H1 (cell line): ENCODE measurements around the gene DLG1. TPM values are rescaled to one million over a fixed set of nuclear protein-coding genes. Genes with fewer than 3 reads are reported as not detected.

Experiments
- CTCF ChIA-PET: fragments of 300-600 bp; sonication (Branson Sonifier 250); formaldehyde crosslinking; loops from one replicate; lab custom pipeline; 2021; ENCODE audit not compliant: partially characterized antibody; lab: Charles Lee
- POLR2A ChIA-PET: fragments of 300-600 bp; sonication (Branson Sonifier 250); formaldehyde crosslinking; loops from one replicate; lab custom pipeline; 2021; ENCODE audit warnings: inconsistent platforms; ENCODE audit not compliant: partially characterized antibody; lab: Charles Lee
- DNase-seq, 2 experiments: peaks; one replicate each; pipeline versions ENCODE4 v3.0.0 to v3.0.0-alpha.2; 2010 to 2022; ENCODE audit warnings: low spot score in 2 of 2, low read depth in 1 of 2, mixed read lengths in 1 of 2
- FAIRE-seq: peaks from 2 replicates; lab custom pipeline; 2011; peaks lifted over from hg19 to GRCh38; lab: Jason Lieb, UNC
- H2AFZ ChIP-seq: 2 replicates; pipeline ENCODE4 v1.8.1; 2012; ENCODE audit warnings: low read length, inconsistent platforms
- H2AK5ac ChIP-seq: 2 replicates; pipeline ENCODE4 v1.6.1; 2013; ENCODE audit warnings: low read depth, low read length
- H2BK120ac ChIP-seq: replicated peaks from 2 replicates; pipeline ENCODE3; 2013; ENCODE audit warnings: low read depth, low read length, inconsistent platforms
- H2BK12ac ChIP-seq: 2 replicates; pipeline ENCODE4 v1.6.1; 2013; ENCODE audit warnings: low read depth, low read length
- H2BK15ac ChIP-seq: 2 replicates; pipeline ENCODE4 v1.6.1; 2013; ENCODE audit warnings: low read length
- H2BK20ac ChIP-seq: 2 replicates; pipeline ENCODE4 v1.6.1; 2013; ENCODE audit warnings: low read length
- H2BK5ac ChIP-seq: 2 replicates; pipeline ENCODE4 v1.6.1; 2013; ENCODE audit warnings: low read depth, low read length
- H3K14ac ChIP-seq: 2 replicates; pipeline ENCODE4 v1.6.1; 2013; ENCODE audit warnings: inconsistent platforms; ENCODE audit not compliant: insufficient read length
- H3K18ac ChIP-seq: 2 replicates; pipeline ENCODE4 v1.6.1; 2013; ENCODE audit warnings: low read length; ENCODE audit errors: extremely low read depth
- H3K23ac ChIP-seq: 2 replicates; pipeline ENCODE4 v1.6.1; 2013; ENCODE audit warnings: inconsistent platforms; ENCODE audit not compliant: insufficient read length
- H3K23me2 ChIP-seq: 2 replicates; pipeline ENCODE4 v1.6.1; 2013; ENCODE audit warnings: low read depth, low read length
- H3K27ac ChIP-seq: 2 replicates; pipeline ENCODE4 v1.6.1; 2011; ENCODE audit warnings: low read depth, low read length, inconsistent platforms
- H3K27me3 ChIP-seq, 4 experiments: replicated peaks in 1 of 4; 1 replicate in 1 of 4; 2 replicates in 3 of 4; pipeline versions ENCODE4 v1.6.1 to v1.8.1; 2011 to 2013; ENCODE audit warnings: low read length in 3 of 4, mild to moderate bottlenecking in 3 of 4, inconsistent platforms in 2 of 4, mixed read lengths in 2 of 4, moderate library complexity in 1 of 4; ENCODE audit not compliant: control insufficient read depth in 3 of 4, insufficient read depth in 3 of 4; ENCODE audit errors: extremely low read depth in 1 of 4
- H3K36me3 ChIP-seq, 4 experiments: 2 replicates each; pipeline versions ENCODE4 v1.6.1 to v1.8.1; 2011 to 2013; ENCODE audit warnings: mild to moderate bottlenecking in 4 of 4, low read length in 3 of 4, moderate library complexity in 2 of 4, control low read depth in 1 of 4, inconsistent platforms in 1 of 4; ENCODE audit not compliant: insufficient read depth in 4 of 4, control insufficient read depth in 2 of 4
- H3K4ac ChIP-seq: replicated peaks from 2 replicates; pipeline ENCODE3; 2013; ENCODE audit warnings: low read length, low read depth, mixed read lengths, inconsistent platforms; ENCODE audit not compliant: insufficient read length
- H3K4me1 ChIP-seq, 4 experiments: replicated peaks in 1 of 4; 1 replicate in 1 of 4; 2 replicates in 3 of 4; pipeline versions ENCODE4 v1.6.1 to v1.8.1; 2011 to 2013; ENCODE audit warnings: low read length in 3 of 4, inconsistent platforms in 2 of 4, mixed read lengths in 1 of 4; ENCODE audit not compliant: insufficient read depth in 4 of 4, control insufficient read depth in 3 of 4
- H3K4me2 ChIP-seq, 2 experiments: 2 replicates each; pipeline versions ENCODE4 v1.6.1 to v1.8.1; 2011 to 2013; ENCODE audit warnings: low read depth in 2 of 2, low read length in 2 of 2, control low read depth in 1 of 2, inconsistent platforms in 1 of 2, mild to moderate bottlenecking in 1 of 2; ENCODE audit not compliant: insufficient read depth in 1 of 2
- H3K4me3 ChIP-seq, 4 experiments: fragments of 200-600, 300-600 bp in 1 of 4; sonication (generic), shearing (Covaris generic), sonication (Bioruptor Twin) in 1 of 4; 2 replicates each; pipeline versions ENCODE4 v1.5.1 to v1.8.1; 2011 to 2016; ENCODE audit warnings: low read length in 4 of 4, low read depth in 3 of 4, control low read depth in 2 of 4, inconsistent platforms in 2 of 4, mild to moderate bottlenecking in 2 of 4, mixed read lengths in 1 of 4, moderate library complexity in 1 of 4; ENCODE audit not compliant: insufficient read depth in 2 of 4; ENCODE audit errors: extremely low read depth in 1 of 4
- H3K56ac ChIP-seq: replicated peaks from 2 replicates; pipeline ENCODE3; 2013; ENCODE audit warnings: low read depth, mild to moderate bottlenecking, mixed read lengths, low read length, inconsistent platforms; ENCODE audit not compliant: insufficient read length
- H3K79me1 ChIP-seq: 2 replicates; pipeline ENCODE4 v1.6.1; 2013; ENCODE audit warnings: low read depth, low read length, control low read depth
- H3K79me2 ChIP-seq, 2 experiments: 2 replicates each; pipeline versions ENCODE4 v1.6.1 to v1.8.1; 2012 to 2013; ENCODE audit warnings: low read length in 2 of 2, mild to moderate bottlenecking in 2 of 2, inconsistent platforms in 1 of 2; ENCODE audit not compliant: insufficient read depth in 2 of 2, control insufficient read depth in 1 of 2
- H3K9ac ChIP-seq, 4 experiments: replicated peaks in 1 of 4; 1 replicate in 1 of 4; 2 replicates in 3 of 4; pipeline versions ENCODE4 v1.6.1 to v1.8.1; 2011 to 2013; ENCODE audit warnings: low read depth in 3 of 4, low read length in 3 of 4, control low read depth in 2 of 4, mild to moderate bottlenecking in 2 of 4, moderate library complexity in 2 of 4, inconsistent platforms in 1 of 4; ENCODE audit errors: extremely low read depth in 1 of 4
- H3K9me3 ChIP-seq, 2 experiments: 2 replicates each; pipeline versions ENCODE4 v1.6.1 to v1.8.1; 2012 to 2013; ENCODE audit warnings: mild to moderate bottlenecking in 2 of 2, moderate library complexity in 2 of 2, control low read depth in 1 of 2, inconsistent platforms in 1 of 2, low read depth in 1 of 2, low read length in 1 of 2, mixed read lengths in 1 of 2; ENCODE audit not compliant: insufficient read depth in 2 of 2
- H4K20me1 ChIP-seq, 2 experiments: replicated peaks in 1 of 2; 2 replicates each; pipeline versions ENCODE3 to v1.8.1; 2011 to 2013; ENCODE audit warnings: inconsistent platforms in 2 of 2, low read length in 2 of 2, mild to moderate bottlenecking in 1 of 2; ENCODE audit not compliant: insufficient read depth in 2 of 2, control insufficient read depth in 1 of 2
- H4K5ac ChIP-seq: 2 replicates; pipeline ENCODE4 v1.6.1; 2013; ENCODE audit warnings: low read length, low read depth, mixed read lengths, inconsistent platforms; ENCODE audit not compliant: insufficient read length
- H4K8ac ChIP-seq: 2 replicates; pipeline ENCODE4 v1.8.0; 2013; ENCODE audit warnings: mild to moderate bottlenecking, moderate library complexity, low read length, inconsistent platforms; ENCODE audit not compliant: insufficient read depth; ENCODE audit errors: extremely low read depth
- H4K91ac ChIP-seq: replicated peaks from 2 replicates; pipeline ENCODE3; 2013; ENCODE audit warnings: low read length, mixed read lengths, inconsistent platforms; ENCODE audit not compliant: insufficient read length
- BRCA1 ChIP-seq: IDR thresholded peaks from 2 replicates; pipeline ENCODE4 v1.6.1; 2012; ENCODE audit warnings: low read depth, low read length, improper control_type of control experiment
- CEBPB ChIP-seq: IDR thresholded peaks from 2 replicates; pipeline ENCODE4 v1.6.1; 2012; ENCODE audit warnings: low read depth, low read length
- CHD2 ChIP-seq: IDR thresholded peaks from 2 replicates; pipeline ENCODE4 v1.6.1; 2012; ENCODE audit warnings: low read length, improper control_type of control experiment
- CTBP2 ChIP-seq: IDR thresholded peaks from 2 replicates; pipeline ENCODE4 v1.7.0; 2011; ENCODE audit warnings: borderline replicate concordance, mild to moderate bottlenecking, moderate library complexity, mixed read lengths, low read length; ENCODE audit not compliant: insufficient read depth, insufficient read length
- GABPA ChIP-seq: IDR thresholded peaks from 2 replicates; pipeline ENCODE4 v1.6.1; 2011; ENCODE audit warnings: mild to moderate bottlenecking, low read length, moderate library complexity, borderline replicate concordance; ENCODE audit not compliant: insufficient read depth
- KDM1A ChIP-seq: fragments of 200-600, 300-600 bp; sonication (generic); IDR thresholded peaks from 2 replicates; pipeline ENCODE4 v1.7.1; 2016; ENCODE audit warnings: mild to moderate bottlenecking, low read length, borderline replicate concordance
- MAFK ChIP-seq: IDR thresholded peaks from 2 replicates; pipeline ENCODE4 v1.6.1; 2012; ENCODE audit warnings: low read depth, mild to moderate bottlenecking, improper control_type of control experiment, low read length
- NANOG ChIP-seq: IDR thresholded peaks from 2 replicates; pipeline ENCODE4 v1.6.1; 2011; ENCODE audit warnings: low read length, low read depth, mild to moderate bottlenecking, inconsistent platforms; ENCODE audit not compliant: insufficient read depth, poor library complexity, severe bottlenecking
- RXRA ChIP-seq: IDR thresholded peaks from 2 replicates; pipeline ENCODE4 v1.6.1; 2011; ENCODE audit warnings: low read depth, mild to moderate bottlenecking, low read length, moderate library complexity; ENCODE audit not compliant: insufficient read depth
- SIX5 ChIP-seq: IDR thresholded peaks from 2 replicates; pipeline ENCODE4 v1.6.1; 2011; ENCODE audit warnings: mild to moderate bottlenecking, low read depth, low read length
- SP1 ChIP-seq: IDR thresholded peaks from 2 replicates; pipeline ENCODE4 v1.6.1; 2011; ENCODE audit warnings: low read depth, low read length
- SUZ12 ChIP-seq: fragments of 200-600 bp; sonication (generic); IDR thresholded peaks from 2 replicates; pipeline ENCODE4 v1.6.1; 2012; ENCODE audit warnings: mild to moderate bottlenecking, inconsistent platforms, low read length, moderate library complexity, mixed read lengths
- TCF12 ChIP-seq: IDR thresholded peaks from 2 replicates; pipeline ENCODE4 v1.6.1; 2011; ENCODE audit warnings: low read depth, mild to moderate bottlenecking, low read length
- WGBS, 2 experiments: shearing (Covaris generic) in 1 of 2; methylation state at CpG; one replicate each; pipeline versions ENCODE4 v1.1.6 to v1.1.7; 2013 to 2015; ENCODE audit warnings: low lambda C conversion rate in 2 of 2, mixed read lengths in 2 of 2, inconsistent platforms in 1 of 2, low coverage in 1 of 2, missing lambda C conversion rate in 1 of 2; ENCODE audit not compliant: insufficient replicate concordance in 2 of 2, insufficient coverage in 1 of 2, insufficient read length in 1 of 2; ENCODE audit errors: extremely low coverage in 1 of 2, missing lambda C conversion rate in 1 of 2; 5-methylcytosine and 5-hydroxymethylcytosine counted together
- polyA plus RNA-seq, 7 experiments: library from polyadenylated mRNA; depleted of rRNA in 3 of 7; stranded (reverse) in 5 of 7; unstranded in 2 of 7; fragments of >200 nt in 5 of 7; fragments of 200-250 nt in 2 of 7; gene quantifications; 1 replicate in 5 of 7; 2 replicates in 1 of 7; 4 replicates in 1 of 7; pipeline versions ENCODE4 v1.2.1 to v1.2.3, GENCODE V29; 2011 to 2013; ENCODE audit warnings: missing spikeins in 2 of 7, mixed read lengths in 2 of 7
- total RNA-seq: library from RNA; stranded (reverse); fragmentation: NEBNext Ultra II Directional; extraction: Animal tissue kit (Norgen Biotek cat#: 25700); gene quantifications from 2 replicates; pipeline ENCODE4 v1.2.1, GENCODE V29; 2021
- TF ChIP-seq, protein P1 (sequence below): IDR thresholded peaks from 2 replicates; pipeline ENCODE4 v1.6.1; 2011; ENCODE audit warnings: low read depth, mild to moderate bottlenecking, low read length; ENCODE audit not compliant: insufficient read depth

DLG1 gene
- total and polyA plus RNA-seq, 2 of the 8 experiments (the other 6 are each of a cell fraction or from before 2014, with no cell fraction given) = 13.4 to 78.8 TPM

DNA sequence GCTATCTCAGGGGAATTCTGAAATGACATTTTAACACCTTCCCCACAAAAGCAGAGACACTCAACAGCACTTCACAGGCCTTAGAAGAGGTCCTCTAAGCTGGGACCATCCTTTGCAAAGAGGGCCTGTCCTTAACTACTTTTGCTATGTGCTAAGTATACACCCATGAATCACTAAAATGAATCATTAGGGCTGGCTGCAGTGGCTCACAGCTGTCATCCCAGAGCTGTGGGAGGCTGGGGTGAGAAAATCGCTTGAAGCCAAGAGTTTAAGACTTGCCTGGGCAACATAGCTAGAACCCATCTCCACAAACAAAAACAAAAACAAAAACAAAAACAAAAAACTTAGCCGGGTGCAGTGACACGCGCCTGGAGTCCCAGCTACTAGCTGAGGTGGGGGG, 214.9 kb downstream of the DLG1 start:
- Histone ChIP-seq H3K56ac (no peak overlapping the region), H3K27ac (no peak overlapping the region), H4K20me1 (no peaks in the 10 kb centered on the region), H4K8ac (no peak overlapping the region), H3K79me1 (no peaks in the 10 kb centered on the region)
- CTCF ChIA-PET = no interaction called here
- DNase-seq = no peak
- no peak for TF ChIP-seq TCF12
- no peak for TF ChIP-seq NANOG
- TF ChIP-seq CTBP2 = no peak
- TF ChIP-seq GABPA = no peak
- TF ChIP-seq SP1 = no peak
- no peak for TF ChIP-seq KDM1A
- no peak for TF ChIP-seq BRCA1
- no peak for TF ChIP-seq RXRA
- no peak for TF ChIP-seq CEBPB
- no peak for TF ChIP-seq CHD2
- TF ChIP-seq, protein P1, sequence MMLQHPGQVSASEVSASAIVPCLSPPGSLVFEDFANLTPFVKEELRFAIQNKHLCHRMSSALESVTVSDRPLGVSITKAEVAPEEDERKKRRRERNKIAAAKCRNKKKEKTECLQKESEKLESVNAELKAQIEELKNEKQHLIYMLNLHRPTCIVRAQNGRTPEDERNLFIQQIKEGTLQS = no peak
- TF ChIP-seq MAFK = no peak
- TF ChIP-seq SUZ12 = no peak
- TF ChIP-seq SIX5 = no peak
- TF ChIP-seq, all 59 proteins: peak for 0
- Histone ChIP-seq H3K4me3 (no peak overlapping the region), H4K91ac (no peak overlapping the region), H2BK12ac (no peak overlapping the region), H3K4me2 (no peak overlapping the region), H2BK15ac (no peak overlapping the region), H2AFZ (no peak overlapping the region), H3K27me3 (no peaks in the 10 kb centered on the region), H3K14ac (no peak overlapping the region), H3K4me1 (no peaks in the 10 kb centered on the region), H3K36me3 (peaks cover 2 to 5% (median 3%) of the 10 kb centered on the region in 4 experiments; a peak in 4 of 8 replicates), H2BK20ac (no peak overlapping the region), H2BK120ac (no peak overlapping the region), H3K9me3 (no peaks in the 10 kb centered on the region), H2BK5ac (no peak overlapping the region), H3K4ac (no peak overlapping the region), H2AK5ac (no peak overlapping the region), H3K79me2 (no peaks in the 10 kb centered on the region), H3K23ac (no peak overlapping the region), H3K9ac (no peak overlapping the region), H4K5ac (no peak overlapping the region), H3K23me2 (no peaks in the 10 kb centered on the region), H3K18ac (no peak overlapping the region)
- FAIRE-seq = no peak
- 91% methylated on average over 4 of the region's 4 CpGs; no CpG with 5 or more reads in 1 of the 2 experiments for WGBS, 2 experiments
- POLR2A ChIA-PET = no interaction called here
